Psoas muscle (tissue), 8 donors: ENCODE results near the gene GPR6. TPM values are rescaled to one million over a fixed set of nuclear protein-coding genes. Genes with fewer than 3 reads are reported as not detected.

Experiments used
- ATAC-seq, 4 donors: fragments of 200-7000 bp; cut with Tn5 transposase; one replicate each; pipeline ENCODE4 v1.9.1; 2020; ENCODE audit warnings: moderate library complexity in 3 of 4, mild to moderate bottlenecking in 2 of 4
- DNase-seq, 2 donors: peaks; one replicate each; pipeline ENCODE4 v3.0.0-alpha.2; 2020
- H3K27ac ChIP-seq: fragments of 200-600 bp; one replicate; pipeline ENCODE4 v1.8.0; 2022
- H3K27me3 ChIP-seq, 3 donors: fragments of 200-600 bp in 1 of 3; one replicate each; pipeline versions ENCODE4 v1.6.1 to v1.8.0; 2013 to 2022; ENCODE audit warnings: low read length in 2 of 3, mild to moderate bottlenecking in 2 of 3, moderate library complexity in 1 of 3; ENCODE audit not compliant: insufficient read depth in 3 of 3
- H3K36me3 ChIP-seq, 2 donors: fragments of 200-600 bp in 1 of 2; one replicate each; pipeline versions ENCODE4 v1.6.1 to v1.8.0; 2013 to 2022; ENCODE audit warnings: low read depth in 1 of 2, mild to moderate bottlenecking in 1 of 2, moderate library complexity in 1 of 2; ENCODE audit not compliant: insufficient read depth in 1 of 2
- H3K4me1 ChIP-seq: fragments of 200-600 bp; one replicate; pipeline ENCODE4 v1.8.0; 2022
- H3K4me3 ChIP-seq: fragments of 200-600 bp; one replicate; pipeline ENCODE4 v1.8.0; 2022; ENCODE audit warnings: mild to moderate bottlenecking
- H3K9me3 ChIP-seq: fragments of 200-600 bp; one replicate; pipeline ENCODE4 v1.8.0; 2022
- CTCF ChIP-seq: fragments of 200-600 bp; IDR thresholded peaks from one replicate; pipeline ENCODE4 v1.8.0; 2022; ENCODE audit warnings: antibody characterized with exemption
- WGBS, 3 donors: extraction: QIAGEN DNeasy Blood & Tissue Kit; methylation state at CpG; one replicate each; pipeline versions ENCODE4 v1.1.6 to v1.1.7; 2013; 5-methylcytosine and 5-hydroxymethylcytosine counted together
- intact Hi-C, 2 donors: fragments of 100-400 bp; cut with DNase I; formaldehyde crosslinking; loops; one replicate each; pipeline versions ENCODE4 v1.11.0 to v1.14.2; 2022
- long read RNA-seq, 2 donors: library from polyadenylated mRNA; unstranded; transcript quantifications; one replicate each; pipeline ENCODE4 v2.0.0, GENCODE V29; 2021
- polyA plus RNA-seq, 3 donors: library from polyadenylated mRNA; stranded (reverse); fragments of 200-250 nt; gene quantifications; one replicate each; pipeline ENCODE4 v1.2.3, GENCODE V29; 2013
- total RNA-seq, 4 donors: library from RNA; stranded (reverse); fragmentation: NEBNext Ultra II Directional in 2 of 4; extraction: Animal tissue kit (Norgen Biotek cat#: 25700) in 2 of 4; gene quantifications; one replicate each; pipeline versions ENCODE4 v1.2.1 to v1.2.4, GENCODE V29; 2021 to 2023
- donor health status: healthy with polysubstance abuse.
- donor health status: DM: no; HTN: no; CAD: no; lungs with moderate emphysema.
- donor health status: Bipolar disorder and iron deficiency.
- donor health status: healthy.
- donor health status: DM: yes; HTN: yes; CAD: no.
- donor health status: DM: no; HTN: no; CAD: no.
- donor health status: DM: no; HTN: no; CAD: no.
- donor health status: DM: yes; HTN: yes; CAD: no.

Gene GPR6
- total RNA-seq (not detected), polyA plus RNA-seq (not detected)
- long read RNA-seq, donor 1: 0 reads
- long read RNA-seq, donor 2: 0 reads

GRCh38 chr6:109978174-109979032, at the start of gene GPR6:
TSS of gene GPR6 (plus strand) at chr6:109978311. CDS start at chr6:109979113, 802 bp downstream.
- 1 to 3% (median 2%) methylated on average over 41 to 50 of the region's 50 CpGs for WGBS, 3 donors
- peaks cover 0 to 59% (median 12%) of the 10 kb centered on the region in 3 donors for H3K27me3 ChIP-seq
- intact Hi-C loops: no loop called here

GRCh38 chr6:109934293-109934692, 43.8 kb upstream of the GPR6 start:
- TF ChIP-seq CTCF: no peak
- no peaks in the 10 kb centered on the region for H3K36me3 ChIP-seq
- H3K27ac ChIP-seq: no peak overlapping the region
- H3K4me1 ChIP-seq: no peaks in the 10 kb centered on the region
- no peaks in the 10 kb centered on the region for H3K27me3 ChIP-seq
- H3K9me3 ChIP-seq: no peaks in the 10 kb centered on the region
- no peak overlapping the region for H3K4me3 ChIP-seq
- intact Hi-C loops: no loop called here
- ATAC-seq (no peak), DNase-seq (no peak)
- WGBS, 3 donors: 76 to 83% (median 80%) methylated on average over 8 of the region's 8 CpGs

More at GRCh38 chr6:109978174-109979032, at the start of gene GPR6:
- H3K36me3 ChIP-seq: no peaks in the 10 kb centered on the region
- H3K4me3 ChIP-seq: no peak within 1 kb of the TSS
- DNase-seq (peak; percentile 48 to 60), ATAC-seq (peak in 1 of 4 donors; percentile 53)
- no peaks in the 10 kb centered on the region for H3K9me3 ChIP-seq
- no peak within 1 kb of the TSS for H3K27ac ChIP-seq
- TF ChIP-seq CTCF: no peak
- no peaks in the 10 kb centered on the region for H3K4me1 ChIP-seq

- intact Hi-C loops: no loop called here
- TF ChIP-seq CTCF: no peak
- Histone ChIP-seq H3K4me1 (no peaks in the 10 kb centered on the region), H3K36me3 (no peaks in the 10 kb centered on the region), H3K27me3 (peaks cover 0 to 2% (median 0%) of the 10 kb centered on the region in 3 donors), H3K27ac (no peak overlapping the region), H3K4me3 (no peak overlapping the region), H3K9me3 (no peaks in the 10 kb centered on the region)
- DNase-seq (no peak), ATAC-seq (no peak)
- 85 to 93% (median 87%) methylated on average over 2 of the region's 2 CpGs for WGBS, 3 donors
Measured at GRCh38 chr6:109939654-109940053, 38.5 kb upstream of the GPR6 start.

- H3K27ac ChIP-seq: no peak overlapping the region
- no peak for TF ChIP-seq CTCF
- ATAC-seq (no peak), DNase-seq (no peak)
- H3K27me3 ChIP-seq: peaks cover 0 to 4% (median 2%) of the 10 kb centered on the region in 3 donors
- 64 to 72% (median 71%) methylated on average over 4 of the region's 4 CpGs for WGBS, 3 donors
- H3K4me1 ChIP-seq: no peaks in the 10 kb centered on the region
- H3K4me3 ChIP-seq: no peak overlapping the region
- no peaks in the 10 kb centered on the region for H3K9me3 ChIP-seq
- intact Hi-C loops: no loop called here
- no peaks in the 10 kb centered on the region for H3K36me3 ChIP-seq
Measured at GRCh38 chr6:109944448-109944847, 33.7 kb upstream of the GPR6 start.
